OCI-LY7 (cell line): ENCODE measurements around the gene EXOSC6. TPM values are rescaled to one million over a fixed set of nuclear protein-coding genes. Genes with fewer than 3 reads are reported as not detected.
A peak's percentile ranks its signal among the peaks of the same experiment; 100 is the strongest.

ENCODE experiments used
- BruUV-seq: library from RNA; stranded (reverse); fragments of 400-500 nt; replicated peaks from 2 replicates; lab custom pipeline; 2021; lab: Mats Ljungman, UMichigan
- CTCF ChIA-PET: fragments of 300-600 bp; sonication (Branson Sonifier 250); formaldehyde crosslinking; loops from one replicate; lab custom pipeline; 2022; ENCODE audit warnings: antibody characterized with exemption; ENCODE audit not compliant: unreplicated experiment; lab: Charles Lee
- POLR2A ChIA-PET: fragments of 300-600 bp; sonication (Branson Sonifier 250); formaldehyde crosslinking; loops from one replicate; lab custom pipeline; 2022; ENCODE audit warnings: antibody characterized with exemption; lab: Charles Lee
- DNase-seq: peaks from one replicate; pipeline ENCODE4 v3.0.0-alpha.2; 2015; ENCODE audit warnings: low spot score
- H2AFZ ChIP-seq: fragments of 200-600 bp; sonication (generic), shearing (Covaris generic); 2 replicates; pipeline ENCODE4 v1.6.1; 2014; ENCODE audit warnings: mild to moderate bottlenecking, antibody characterized with exemption, low read length, moderate library complexity
- H3K27ac ChIP-seq: fragments of 200-600 bp; sonication (generic); 2 replicates; pipeline ENCODE4 v1.5.1; 2014; ENCODE audit warnings: mixed run types, low read depth, mild to moderate bottlenecking, moderate library complexity, low read length, inconsistent platforms; ENCODE audit not compliant: poor library complexity, severe bottlenecking
- H3K36me3 ChIP-seq: fragments of 200-600 bp; sonication (generic); 2 replicates; pipeline ENCODE4 v1.6.1; 2014; ENCODE audit warnings: mild to moderate bottlenecking, antibody characterized with exemption, low read length, moderate library complexity, mixed read lengths; ENCODE audit not compliant: insufficient read depth
- H3K4me1 ChIP-seq: fragments of 200-600 bp; sonication (generic); 2 replicates; pipeline ENCODE4 v1.5.1; 2014; ENCODE audit warnings: mild to moderate bottlenecking, low read length; ENCODE audit not compliant: insufficient read depth, poor library complexity, severe bottlenecking
- H3K4me2 ChIP-seq: fragments of 200-600 bp; sonication (generic); 2 replicates; pipeline ENCODE4 v1.6.1; 2014; ENCODE audit warnings: mild to moderate bottlenecking, low read length
- H3K4me3 ChIP-seq: fragments of 200-600 bp; sonication (generic); 2 replicates; pipeline ENCODE4 v1.5.1; 2014; ENCODE audit warnings: mild to moderate bottlenecking, low read depth, low read length; ENCODE audit not compliant: poor library complexity, severe bottlenecking
- H3K79me2 ChIP-seq: fragments of 200-600 bp; sonication (generic); 2 replicates; pipeline ENCODE4 v1.6.1; 2016; ENCODE audit warnings: low read depth, mild to moderate bottlenecking, low read length, moderate library complexity, mixed read lengths; ENCODE audit not compliant: insufficient read depth
- H3K9me2 ChIP-seq: fragments of 200-600 bp; sonication (generic); 2 replicates; pipeline ENCODE4 v1.6.1; 2016; ENCODE audit warnings: mild to moderate bottlenecking, low read length, mixed read lengths; ENCODE audit not compliant: insufficient read depth
- H3K9me3 ChIP-seq: fragments of 200-600 bp; sonication (generic); 2 replicates; pipeline ENCODE4 v1.6.1; 2014; ENCODE audit warnings: mild to moderate bottlenecking, mixed run types, low read length, mixed read lengths
- H4K20me1 ChIP-seq: fragments of 200-600 bp; sonication (generic); 2 replicates; pipeline ENCODE4 v1.6.1; 2014; ENCODE audit warnings: mild to moderate bottlenecking, antibody characterized with exemption, low read length, moderate library complexity, mixed read lengths; ENCODE audit not compliant: insufficient read depth
- CTCF ChIP-seq: fragments of 200-600 bp; sonication (generic); conservative IDR thresholded peaks from 2 replicates; pipeline ENCODE4 v1.5.1; 2014; ENCODE audit warnings: mild to moderate bottlenecking, antibody characterized with exemption, low read length, moderate library complexity, mixed read lengths
- EZH2phosphoT487 ChIP-seq: fragments of 200-600 bp; sonication (generic); IDR thresholded peaks from 2 replicates; pipeline ENCODE4 v1.6.1; 2018; ENCODE audit warnings: low read depth, borderline replicate concordance, mild to moderate bottlenecking, mixed run types, antibody characterized with exemption, low read length, moderate library complexity, mixed read lengths
- intact Hi-C: fragments of 100-400 bp; cut with micrococcal nuclease; formaldehyde crosslinking; loops from one replicate; pipeline ENCODE4 v1.10.0; 2022; ENCODE audit not compliant: unreplicated experiment
- total RNA-seq, 2 experiments: library from RNA; depleted of rRNA in 1 of 2; stranded (reverse); fragments of >200 nt in 1 of 2; shearing (Covaris generic) in 1 of 2; gene quantifications; 2 replicates each; pipeline ENCODE4 v1.2.3, GENCODE V29; 2014 to 2022

Gene EXOSC6
- total RNA-seq, 2 experiments from 2014 or later: 36.3 to 36.8 TPM

GRCh38 chr16:70254965-70255286 lies 3.2 kb upstream of the EXOSC6 start:
- no peaks in the 10 kb centered on the region for H3K4me1 ChIP-seq
- no peaks in the 10 kb centered on the region for H3K9me2 ChIP-seq
- H3K79me2 ChIP-seq: peaks cover 14% of the 10 kb centered on the region
- ChIA-PET POLR2A (no interaction called here), CTCF (no interaction called here)
- no TSS peak for BruUV-seq
- H3K4me2 ChIP-seq: no peak overlapping the region
- H3K36me3 ChIP-seq: peaks cover 89% of the 10 kb centered on the region
- H2AFZ ChIP-seq: no peak overlapping the region
- H3K27ac ChIP-seq: no peak overlapping the region
- H3K9me3 ChIP-seq: no peaks in the 10 kb centered on the region
- H4K20me1 ChIP-seq: no peaks in the 10 kb centered on the region
- no peak for DNase-seq
- intact Hi-C loops: no loop called here
- no peak overlapping the region for H3K4me3 ChIP-seq
- TF ChIP-seq CTCF: no peak
- no peak for TF ChIP-seq EZH2phosphoT487

GRCh38 chr16:70254180-70254964 lies 2.6 kb upstream of the EXOSC6 start:
- ChIA-PET CTCF (no interaction called here), POLR2A (interaction anchor here (0.7 kb wide), 1 partner anchor 32 kb away, joined by 3 read pairs; no protein-coding TSS in a partner anchor)
- no peak overlapping the region for H3K4me2 ChIP-seq
- H3K9me3 ChIP-seq: no peaks in the 10 kb centered on the region
- intact Hi-C loops: no loop called here
- no peak overlapping the region for H2AFZ ChIP-seq
- H3K4me3 ChIP-seq: no peak overlapping the region
- H3K27ac ChIP-seq: no peak overlapping the region
- peaks cover 5% of the 10 kb centered on the region for H3K4me1 ChIP-seq
- H4K20me1 ChIP-seq: no peaks in the 10 kb centered on the region
- no peak for TF ChIP-seq EZH2phosphoT487
- TF ChIP-seq CTCF: peak; percentile 48; the same call in 1 of the 2 replicates
- no TSS peak for BruUV-seq
- no peaks in the 10 kb centered on the region for H3K9me2 ChIP-seq
- peaks cover 19% of the 10 kb centered on the region for H3K79me2 ChIP-seq
- DNase-seq: no peak
- peaks cover 90% of the 10 kb centered on the region for H3K36me3 ChIP-seq
